ENCODE results near the gene FAM133A.

GRCh38 chrX:93711076-93711475, 37.1 kb downstream of the FAM133A start:
- TF ChIP-seq CTCF (IDR thresholded peaks at IDR 0.05) (no peak), POLR2AphosphoS5 (IDR thresholded peaks at IDR 0.05) (no peak), POLR2A (IDR thresholded peaks at IDR 0.05) (no peak)

All from breast epithelium (tissue), 3 donors.